NCI-H128 (cell line): ENCODE results near the gene LRRTM3.

Experiments
- DNase-seq: peaks from one replicate; lab custom pipeline; 2025; ENCODE audit not compliant: unreplicated experiment; lab: John Stamatoyannopoulos, UW

The LRRTM3 gene

DNA sequence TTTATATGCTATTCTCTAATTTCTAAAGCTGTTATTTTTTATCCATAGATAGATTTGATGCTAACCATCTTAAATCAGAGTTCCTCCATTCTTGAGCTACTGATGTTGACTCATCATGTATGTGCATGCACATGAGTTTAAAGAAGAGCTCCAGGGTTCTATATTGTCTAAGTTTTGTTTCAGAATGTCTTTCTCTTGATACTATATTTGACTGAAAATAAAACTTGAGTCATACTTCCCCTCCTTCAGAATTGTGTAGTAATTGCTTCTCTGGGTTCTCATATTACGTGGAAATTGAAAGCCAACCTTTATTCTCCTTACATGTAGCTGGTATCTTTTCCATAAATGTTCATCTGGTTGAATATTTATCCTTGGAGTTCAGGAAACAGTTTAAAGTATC, 89.4 kb downstream of the LRRTM3 start:
- DNase-seq: no peak

- no peak for DNase-seq
Measured at GRCh38 chr10:67017218-67017617, 91.4 kb downstream of the LRRTM3 start.

- no peak for DNase-seq
Measured at GRCh38 chr10:67022099-67022498, 96.3 kb downstream of the LRRTM3 start.

GRCh38 chr10:67033878-67034277, 108.0 kb downstream of the LRRTM3 start:
- DNase-seq: no peak

- no peak for DNase-seq
Measured at GRCh38 chr10:67036808-67037207, 111.0 kb downstream of the LRRTM3 start.

DNA sequence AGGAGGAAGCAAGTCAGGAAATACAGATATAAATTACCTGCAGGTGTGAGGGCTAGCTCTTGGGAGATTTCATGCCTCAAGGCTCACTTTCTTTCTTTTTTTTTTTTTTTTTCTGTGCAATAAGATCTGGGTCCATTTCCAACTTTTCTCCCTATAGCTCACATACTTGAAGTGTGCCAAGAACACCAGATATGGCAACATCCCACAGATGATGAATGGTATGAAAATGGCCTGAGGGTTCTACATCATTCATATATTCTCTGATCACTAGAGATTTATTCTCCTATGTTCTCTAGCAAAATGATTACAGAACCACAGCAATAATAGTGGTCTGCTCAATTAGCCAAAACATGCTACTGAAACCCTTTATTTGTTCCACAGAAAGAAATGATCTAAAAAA, 117.2 kb downstream of the LRRTM3 start:
- no peak for DNase-seq

- DNase-seq: no peak
Measured at GRCh38 chr10:67045404-67045803, 119.6 kb downstream of the LRRTM3 start.

- no peak for DNase-seq
Measured at GRCh38 chr10:67046507-67046906, 120.7 kb downstream of the LRRTM3 start.

GRCh38 chr10:67049988-67050387, 124.2 kb downstream of the LRRTM3 start:
- no peak for DNase-seq

- DNase-seq: no peak
Measured at GRCh38 chr10:67050415-67050814, 124.6 kb downstream of the LRRTM3 start.

- DNase-seq: no peak
Measured at GRCh38 chr10:67072654-67073053, 146.8 kb downstream of the LRRTM3 start.

GRCh38 chr10:67075491-67075971, 149.7 kb downstream of the LRRTM3 start:
- no peak for DNase-seq

GRCh38 chr10:67076144-67076543, 150.3 kb downstream of the LRRTM3 start:
- DNase-seq: no peak

- no peak for DNase-seq
Measured at GRCh38 chr10:67077376-67077775, 151.5 kb downstream of the LRRTM3 start.

GRCh38 chr10:67079126-67079525, 153.3 kb downstream of the LRRTM3 start:
- DNase-seq: no peak

GRCh38 chr10:67086327-67087134, 160.7 kb downstream of the LRRTM3 start:
- no peak for DNase-seq

- DNase-seq: no peak
Measured at GRCh38 chr10:67087135-67087425, 161.2 kb downstream of the LRRTM3 start.

- DNase-seq: no peak
Measured at GRCh38 chr10:67088036-67088435, 162.2 kb downstream of the LRRTM3 start.

DNA sequence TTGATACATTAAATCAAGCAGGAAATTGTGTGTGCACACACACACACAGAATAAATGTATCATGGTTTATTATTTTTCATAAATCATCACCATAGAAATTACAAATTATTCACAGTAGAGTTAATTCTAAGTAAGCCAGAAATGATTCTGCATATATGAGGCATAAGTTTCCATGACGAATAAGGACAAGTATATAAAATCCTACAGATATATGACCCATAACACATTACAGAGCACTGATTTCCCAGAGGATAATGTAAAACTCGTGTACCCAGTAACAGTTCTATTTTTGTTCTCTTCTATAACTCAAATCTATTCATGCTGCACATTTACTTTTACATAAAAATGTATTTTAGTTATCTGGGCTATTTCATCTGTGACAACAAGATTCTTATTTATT, 169.7 kb downstream of the LRRTM3 start:
- DNase-seq: no peak

GRCh38 chr10:67098461-67098860, 172.6 kb downstream of the LRRTM3 start:
- DNase-seq: no peak

DNA sequence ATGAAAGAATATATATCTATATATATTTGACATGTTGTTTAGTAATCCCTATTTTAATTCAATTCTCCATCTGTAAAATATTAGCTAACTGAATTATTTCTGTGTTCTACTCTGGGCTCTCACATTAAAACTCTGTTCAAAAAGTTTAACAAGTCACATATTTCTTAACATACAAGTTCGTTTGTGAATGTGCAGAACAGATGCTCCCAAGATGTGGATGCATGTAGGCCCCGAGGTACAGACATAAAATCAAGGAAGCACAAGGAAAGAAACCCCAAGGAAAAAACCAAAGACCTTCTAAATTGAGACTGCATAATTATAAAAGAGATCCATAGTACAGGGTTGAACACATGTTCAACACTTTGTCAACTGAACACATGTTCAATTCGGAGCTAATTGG, 175.1 kb downstream of the LRRTM3 start:
- no peak for DNase-seq

- no peak for DNase-seq
Measured at GRCh38 chr10:67107670-67108069, 181.8 kb downstream of the LRRTM3 start.

DNA sequence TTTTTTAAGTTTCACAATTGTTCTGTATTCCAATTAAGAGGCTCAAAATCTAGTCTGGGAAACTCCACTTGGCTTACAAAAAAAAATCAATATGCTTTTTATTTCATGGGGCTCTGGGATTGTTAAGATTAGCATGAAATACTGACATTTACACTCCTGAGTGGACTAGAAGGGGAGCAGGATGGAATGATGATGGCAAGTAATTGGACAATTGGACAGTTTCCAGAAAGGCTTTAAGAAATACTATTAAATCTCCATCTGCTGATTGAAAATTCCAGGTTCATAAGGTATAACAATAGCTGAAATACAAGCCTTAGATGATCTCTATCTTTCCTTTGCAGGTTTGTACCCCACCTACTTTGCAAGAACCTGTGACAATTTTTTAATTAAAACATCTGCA, 184.4 kb downstream of the LRRTM3 start:
- no peak for DNase-seq
